Middle frontal gyrus (tissue), 1 donor: ENCODE measurements around the gene MEAK7.
"Not testable (repeated sequence)": the region's sequence is repeated elsewhere in the genome, so short reads cannot be mapped to it uniquely, and the experiment has no call there.

ENCODE experiments used
- DNase-seq: peaks from one replicate; pipeline ENCODE4 v3.0.0-alpha.2; 2015; ENCODE audit warnings: low spot score; ENCODE audit errors: extremely low spot score

The MEAK7 gene

GRCh38 chr16:84534815-84535214, 30.4 kb upstream of the MEAK7 start:
- no peak for DNase-seq

GRCh38 chr16:84532855-84533486, 28.5 kb upstream of the MEAK7 start:
- no peak for DNase-seq

- DNase-seq = no peak
Measured at GRCh38 chr16:84532291-84532724, 27.8 kb upstream of the MEAK7 start.

- DNase-seq = no peak
Measured at GRCh38 chr16:84531671-84532111, 27.2 kb upstream of the MEAK7 start.

- DNase-seq = no peak
Measured at GRCh38 chr16:84530590-84530989, 26.1 kb upstream of the MEAK7 start.

- DNase-seq = no peak
Measured at GRCh38 chr16:84529607-84530006, 25.1 kb upstream of the MEAK7 start.

- no peak for DNase-seq
Measured at GRCh38 chr16:84528322-84528721, 23.9 kb upstream of the MEAK7 start.

GRCh38 chr16:84527532-84528269, 23.2 kb upstream of the MEAK7 start:
- no peak for DNase-seq

- no peak for DNase-seq
Measured at GRCh38 chr16:84526794-84527531, 22.5 kb upstream of the MEAK7 start.

GRCh38 chr16:84524941-84525581, 20.6 kb upstream of the MEAK7 start:
- DNase-seq = not testable (repeated sequence)

- no peak for DNase-seq
Measured at GRCh38 chr16:84524346-84524920, 20.0 kb upstream of the MEAK7 start.

GRCh38 chr16:84521497-84521770, 17.0 kb upstream of the MEAK7 start:
- no peak for DNase-seq

- DNase-seq = no peak
Measured at GRCh38 chr16:84520725-84521496, 16.5 kb upstream of the MEAK7 start.

GRCh38 chr16:84519855-84520254, 15.4 kb upstream of the MEAK7 start:
- DNase-seq = no peak

- no peak for DNase-seq
Measured at GRCh38 chr16:84518804-84519341, 14.4 kb upstream of the MEAK7 start.

- not testable (repeated sequence) for DNase-seq
Measured at GRCh38 chr16:84518220-84518619, 13.8 kb upstream of the MEAK7 start.

- no peak for DNase-seq
Measured at GRCh38 chr16:84517366-84517765, 12.9 kb upstream of the MEAK7 start.

GRCh38 chr16:84514874-84515835, 10.7 kb upstream of the MEAK7 start:
- no peak for DNase-seq

GRCh38 chr16:84514295-84514873, 9.9 kb upstream of the MEAK7 start:
- DNase-seq = no peak
